Body of pancreas (tissue), 4 donors: Measurements from ENCODE around the gene ZFAND2A.

Experiments used
- CTCF ChIP-seq, 7 experiments: fragments of 450-650 bp in 4 of 7; fragments of 200-600 bp in 3 of 7; sonication (generic) in 3 of 7; IDR thresholded peaks; one replicate each; pipeline ENCODE4 v1.5.1; 2016 to 2019; ENCODE audit warnings: antibody characterized with exemption in 7 of 7
- POLR2A ChIP-seq, 3 donors: fragments of 450-650 bp; IDR thresholded peaks; one replicate each; pipeline ENCODE4 v1.6.1; 2016; ENCODE audit warnings: antibody characterized with exemption in 3 of 3, mild to moderate bottlenecking in 2 of 3

- TF ChIP-seq CTCF (IDR thresholded peaks at IDR 0.05): peak; percentile 19 to 65 (median 62)
- TF ChIP-seq POLR2A (IDR thresholded peaks at IDR 0.05): no peak
These were observed 16.9 kb upstream of the ZFAND2A start for GRCh38 chr7:1176891-1177373.
